Activated CD4-positive, alpha-beta T cell treated with anti-CD3 and anti-CD28 coated beads, Interleukin-2, amount 10 ng/mL, durations not matched to agents 24 days and 14 days (primary cell): Measurements from ENCODE around the gene CDC42. TPM values are rescaled to one million over a fixed set of nuclear protein-coding genes. Genes with fewer than 3 reads are reported as not detected.
"Not testable (repeated sequence)": the region's sequence is repeated elsewhere in the genome, so short reads cannot be mapped to it uniquely, and the experiment has no call there.

Source experiments
- DNase-seq: peaks from one replicate; pipeline ENCODE4 v3.0.0; 2022
- H3K27ac Mint-ChIP-seq: one replicate; pipeline ENCODE4 v1.8.0; 2022; ENCODE audit warnings: mild to moderate bottlenecking, mixed read lengths
- H3K27me3 Mint-ChIP-seq: one replicate; pipeline ENCODE4 v1.8.0; 2022; ENCODE audit warnings: mixed read lengths
- H3K36me3 Mint-ChIP-seq: one replicate; pipeline ENCODE4 v1.8.0; 2022; ENCODE audit warnings: low read depth, mild to moderate bottlenecking, mixed read lengths
- H3K4me1 Mint-ChIP-seq: one replicate; pipeline ENCODE4 v1.8.0; 2021; ENCODE audit warnings: mixed read lengths
- H3K4me3 Mint-ChIP-seq: one replicate; pipeline ENCODE4 v1.8.0; 2022; ENCODE audit warnings: mild to moderate bottlenecking, moderate library complexity, mixed read lengths
- H3K9me3 Mint-ChIP-seq: one replicate; pipeline ENCODE4 v1.8.0; 2021; ENCODE audit warnings: mixed read lengths
- intact Hi-C: fragments of 100-400 bp; cut with micrococcal nuclease; formaldehyde crosslinking; loops from one replicate; pipeline ENCODE4 v1.15.1; 2023
- total RNA-seq: library from RNA; stranded (reverse); gene quantifications from 2 replicates; pipeline ENCODE4 v1.2.3, GENCODE V29; 2022

The CDC42 gene
- total RNA-seq, 1 donor from 2014 or later = 307 TPM

GRCh38 chr1:22074803-22075202 is 22.3 kb downstream of the CDC42 start:
- intact Hi-C loops = loop anchor here (2.0 kb wide), 1 partner anchor 14 kb away; no protein-coding TSS in a partner anchor
- peaks cover 40% of the 10 kb centered on the region for H3K36me3 Mint-ChIP-seq
- H3K4me1 Mint-ChIP-seq = peaks cover 52% of the 10 kb centered on the region
- H3K4me3 Mint-ChIP-seq = peak overlapping the region; percentile 6
- no peak for DNase-seq
- no peaks in the 10 kb centered on the region for H3K9me3 Mint-ChIP-seq
- peak overlapping the region; percentile 36 for H3K27ac Mint-ChIP-seq
- H3K27me3 Mint-ChIP-seq = no peaks in the 10 kb centered on the region

- peaks cover 40% of the 10 kb centered on the region for H3K36me3 Mint-ChIP-seq
- intact Hi-C loops = loop anchor here (2.0 kb wide), 1 partner anchor 13 kb away; no protein-coding TSS in a partner anchor
- no peak overlapping the region for H3K4me3 Mint-ChIP-seq
- no peaks in the 10 kb centered on the region for H3K27me3 Mint-ChIP-seq
- DNase-seq = no peak
- H3K27ac Mint-ChIP-seq = peak overlapping the region; percentile 43
- H3K9me3 Mint-ChIP-seq = no peaks in the 10 kb centered on the region
- peaks cover 49% of the 10 kb centered on the region for H3K4me1 Mint-ChIP-seq
Observed at GRCh38 chr1:22075718-22076117, 23.2 kb downstream of the CDC42 start.

GRCh38 chr1:22076346-22076745 is 23.8 kb downstream of the CDC42 start:
- intact Hi-C loops = no loop called here
- DNase-seq = no peak
- H3K27me3 Mint-ChIP-seq = no peaks in the 10 kb centered on the region
- H3K9me3 Mint-ChIP-seq = no peaks in the 10 kb centered on the region
- H3K4me1 Mint-ChIP-seq = peaks cover 50% of the 10 kb centered on the region
- H3K4me3 Mint-ChIP-seq = peak overlapping the region; percentile 2
- peak overlapping the region; percentile 76 for H3K27ac Mint-ChIP-seq
- peaks cover 44% of the 10 kb centered on the region for H3K36me3 Mint-ChIP-seq

- Mint-ChIP-seq H3K9me3 (no peaks in the 10 kb centered on the region), H3K4me3 (no peak overlapping the region), H3K4me1 (peaks cover 46% of the 10 kb centered on the region), H3K27me3 (no peaks in the 10 kb centered on the region), H3K27ac (no peak overlapping the region), H3K36me3 (peaks cover 48% of the 10 kb centered on the region)
- intact Hi-C loops = no loop called here
- DNase-seq = no peak
Observed at GRCh38 chr1:22077728-22078127, 25.2 kb downstream of the CDC42 start.

GRCh38 chr1:22078133-22078532 is 25.6 kb downstream of the CDC42 start:
- no peak for DNase-seq
- Mint-ChIP-seq H3K27me3 (no peaks in the 10 kb centered on the region), H3K36me3 (peaks cover 48% of the 10 kb centered on the region), H3K4me1 (peaks cover 46% of the 10 kb centered on the region), H3K27ac (no peak overlapping the region), H3K4me3 (no peak overlapping the region), H3K9me3 (no peaks in the 10 kb centered on the region)
- intact Hi-C loops = no loop called here

- peaks cover 51% of the 10 kb centered on the region for H3K36me3 Mint-ChIP-seq
- no peak overlapping the region for H3K27ac Mint-ChIP-seq
- H3K4me3 Mint-ChIP-seq = no peak overlapping the region
Observed at GRCh38 chr1:22080191-22080590, 27.7 kb downstream of the CDC42 start.

GRCh38 chr1:22088331-22088730 is 35.8 kb downstream of the CDC42 start:
- no peak for DNase-seq
- Mint-ChIP-seq H3K4me3 (peak overlapping the region; percentile 82), H3K27ac (peak overlapping the region; percentile 87), H3K4me1 (peaks cover 67% of the 10 kb centered on the region), H3K9me3 (no peaks in the 10 kb centered on the region), H3K36me3 (peaks cover 57% of the 10 kb centered on the region), H3K27me3 (no peaks in the 10 kb centered on the region)
- intact Hi-C loops = loop anchor here (2.0 kb wide), 2 partner anchors 14 to 16 kb away; no protein-coding TSS in a partner anchor

More at GRCh38 chr1:22080191-22080590, 27.7 kb downstream of the CDC42 start:
- H3K9me3 Mint-ChIP-seq = no peaks in the 10 kb centered on the region
- intact Hi-C loops = no loop called here
- no peaks in the 10 kb centered on the region for H3K27me3 Mint-ChIP-seq
- peaks cover 41% of the 10 kb centered on the region for H3K4me1 Mint-ChIP-seq
- DNase-seq = no peak

GRCh38 chr1:22089134-22089571 is 36.6 kb downstream of the CDC42 start:
- intact Hi-C loops = loop anchor here (2.0 kb wide), 2 partner anchors 14 to 16 kb away; no protein-coding TSS in a partner anchor
- Mint-ChIP-seq H3K4me3 (peak overlapping the region; percentile 82), H3K27ac (peak overlapping the region; percentile 87), H3K9me3 (no peaks in the 10 kb centered on the region), H3K36me3 (peaks cover 60% of the 10 kb centered on the region), H3K4me1 (peaks cover 70% of the 10 kb centered on the region), H3K27me3 (no peaks in the 10 kb centered on the region)
- DNase-seq = no peak

GRCh38 chr1:22089787-22090186 is 37.3 kb downstream of the CDC42 start:
- peak; percentile 76 for DNase-seq
- Mint-ChIP-seq H3K9me3 (no peaks in the 10 kb centered on the region), H3K36me3 (peaks cover 58% of the 10 kb centered on the region), H3K4me3 (peak overlapping the region; percentile 82), H3K27me3 (no peaks in the 10 kb centered on the region), H3K4me1 (peaks cover 70% of the 10 kb centered on the region), H3K27ac (peak overlapping the region; percentile 87)
- intact Hi-C loops = loop anchor here (2.0 kb wide), 2 partner anchors 15 kb away; no protein-coding TSS in a partner anchor

- Mint-ChIP-seq H3K4me3 (peak overlapping the region; percentile 20), H3K27me3 (no peaks in the 10 kb centered on the region), H3K36me3 (peaks cover 61% of the 10 kb centered on the region), H3K4me1 (peaks cover 68% of the 10 kb centered on the region), H3K27ac (peak overlapping the region; percentile 58), H3K9me3 (no peaks in the 10 kb centered on the region)
- intact Hi-C loops = no loop called here
- DNase-seq = no peak
Observed at GRCh38 chr1:22090867-22091266, 38.4 kb downstream of the CDC42 start.

- Mint-ChIP-seq H3K27ac (peak overlapping the region; percentile 53), H3K4me3 (peak overlapping the region; percentile 12), H3K36me3 (peaks cover 64% of the 10 kb centered on the region), H3K4me1 (peaks cover 58% of the 10 kb centered on the region)
- intact Hi-C loops = loop anchor here (2.0 kb wide), 2 partner anchors 39 to 67 kb away; partner anchors contain the start of gene CDC42
- not testable (repeated sequence) for H3K27me3 Mint-ChIP-seq, H3K9me3 Mint-ChIP-seq
- DNase-seq = peak; percentile 78
Observed at GRCh38 chr1:22092026-22092768, 39.7 kb downstream of the CDC42 start.

GRCh38 chr1:22093513-22093912 is 41.0 kb downstream of the CDC42 start:
- no peak overlapping the region for H3K4me3 Mint-ChIP-seq
- H3K27ac Mint-ChIP-seq = peak overlapping the region; percentile 67
- no peak for DNase-seq
- no peaks in the 10 kb centered on the region for H3K9me3 Mint-ChIP-seq
- intact Hi-C loops = loop anchor here (1.0 to 2.0 kb wide), 3 partner anchors 12 to 69 kb away; partner anchors contain the start of gene CDC42
- H3K27me3 Mint-ChIP-seq = no peaks in the 10 kb centered on the region
- peaks cover 51% of the 10 kb centered on the region for H3K4me1 Mint-ChIP-seq
- peaks cover 62% of the 10 kb centered on the region for H3K36me3 Mint-ChIP-seq

GRCh38 chr1:22096036-22096435 is 43.5 kb downstream of the CDC42 start:
- intact Hi-C loops = no loop called here
- no peak for DNase-seq
- no peak overlapping the region for H3K27ac Mint-ChIP-seq
- no peak overlapping the region for H3K4me3 Mint-ChIP-seq
- H3K4me1 Mint-ChIP-seq = peaks cover 40% of the 10 kb centered on the region
- H3K36me3 Mint-ChIP-seq = peaks cover 64% of the 10 kb centered on the region
- H3K27me3 Mint-ChIP-seq = no peaks in the 10 kb centered on the region
- no peaks in the 10 kb centered on the region for H3K9me3 Mint-ChIP-seq

- H3K4me3 Mint-ChIP-seq = no peak overlapping the region
- peaks cover 41% of the 10 kb centered on the region for H3K4me1 Mint-ChIP-seq
- DNase-seq = no peak
- H3K27me3 Mint-ChIP-seq = no peaks in the 10 kb centered on the region
- H3K9me3 Mint-ChIP-seq = no peaks in the 10 kb centered on the region
- H3K36me3 Mint-ChIP-seq = peaks cover 64% of the 10 kb centered on the region
- H3K27ac Mint-ChIP-seq = no peak overlapping the region
- intact Hi-C loops = no loop called here
Observed at GRCh38 chr1:22096463-22096862, 44.0 kb downstream of the CDC42 start.
